HEK293 (cell line): ENCODE measurements around the gene KRT71.

Source experiments
- CTCF ChIA-PET: fragments of 350-600 bp; formaldehyde crosslinking; extraction: SDS; loops from one replicate; lab custom pipeline; 2021; ENCODE audit warnings: antibody characterized with exemption; lab: Yijun Ruan, JAX
- POLR2A ChIA-PET: fragments of 300-600 bp; formaldehyde crosslinking; extraction: SDS; loops from one replicate; lab custom pipeline; 2020; ENCODE audit warnings: antibody characterized with exemption, inconsistent platforms; lab: Yijun Ruan, JAX
- H3K27ac ChIP-seq: fragments of 200-500 bp; sonication (Bioruptor generic); 2 replicates; pipeline ENCODE4 v1.5.1; 2014; ENCODE audit warnings: low read depth, low read length, control low read depth, inconsistent platforms; ENCODE audit errors: extremely low read depth
- H3K36me3 ChIP-seq, 2 experiments: fragments of 200-500 bp in 1 of 2; sonication (Bioruptor generic) in 1 of 2; 1 replicate in 1 of 2; 2 replicates in 1 of 2; pipeline ENCODE4 v1.5.1; 2014 to 2017; ENCODE audit warnings: inconsistent platforms in 2 of 2, low read length in 2 of 2; ENCODE audit not compliant: control insufficient read depth in 2 of 2, insufficient read depth in 1 of 2
- H3K4me1 ChIP-seq: fragments of 200-500 bp; sonication (Bioruptor generic); 2 replicates; pipeline ENCODE4 v1.5.1; 2014; ENCODE audit warnings: mild to moderate bottlenecking, low read length, inconsistent platforms; ENCODE audit not compliant: control insufficient read depth, insufficient read depth
- H3K4me3 ChIP-seq: 2 replicates; pipeline ENCODE4 v1.5.1; 2011; ENCODE audit warnings: low read depth, mild to moderate bottlenecking, control low read depth, low read length, moderate library complexity
- H3K9me3 ChIP-seq: fragments of 200-500 bp; sonication (Bioruptor generic); 2 replicates; pipeline ENCODE4 v1.5.1; 2014; ENCODE audit warnings: low read depth, low read length, inconsistent platforms; ENCODE audit not compliant: control insufficient read depth, insufficient read depth
- HOXA7 ChIP-seq: sonication (generic); formaldehyde crosslinking; IDR thresholded peaks from 2 replicates; pipeline ENCODE4 v1.8.1; 2022; ENCODE audit warnings: missing genetic modification reagents, borderline replicate concordance
- KLF1 ChIP-seq: fragments of 450-650 bp; formaldehyde crosslinking; IDR thresholded peaks from 2 replicates; pipeline ENCODE4 v1.5.1; 2016; ENCODE audit warnings: missing biosample characterization, missing genetic modification characterization
- KLF17 ChIP-seq: fragments of 450-650 bp; formaldehyde crosslinking; IDR thresholded peaks from 2 replicates; pipeline ENCODE4 v1.5.1; 2016; ENCODE audit warnings: missing biosample characterization, missing genetic modification characterization
- KLF9 ChIP-seq: fragments of 450-650 bp; formaldehyde crosslinking; IDR thresholded peaks from 2 replicates; pipeline ENCODE4 v1.5.1; 2016; ENCODE audit warnings: missing biosample characterization, missing genetic modification characterization, low read depth
- PRDM10 ChIP-seq: fragments of 450-650 bp; formaldehyde crosslinking; IDR thresholded peaks from 2 replicates; pipeline ENCODE4 v1.5.1; 2016; ENCODE audit warnings: missing biosample characterization, missing genetic modification characterization
- ZFHX2 ChIP-seq: fragments of 450-650 bp; formaldehyde crosslinking; conservative IDR thresholded peaks from 2 replicates; pipeline ENCODE4 v1.5.1; 2016; ENCODE audit warnings: missing biosample characterization, missing genetic modification characterization
- ZFP69B ChIP-seq: fragments of 450-650 bp; formaldehyde crosslinking; IDR thresholded peaks from 2 replicates; pipeline ENCODE4 v1.5.1; 2016; ENCODE audit warnings: missing biosample characterization, missing genetic modification characterization
- ZNF114 ChIP-seq: fragments of 450-650 bp; formaldehyde crosslinking; IDR thresholded peaks from 2 replicates; pipeline ENCODE4 v1.5.0; 2017; ENCODE audit warnings: missing biosample characterization, missing genetic modification characterization
- ZNF175 ChIP-seq: fragments of 450-650 bp; formaldehyde crosslinking; IDR thresholded peaks from 2 replicates; pipeline ENCODE4 v1.5.1; 2016; ENCODE audit warnings: missing biosample characterization, missing genetic modification characterization
- ZNF341 ChIP-seq: fragments of 450-650 bp; formaldehyde crosslinking; IDR thresholded peaks from 2 replicates; pipeline ENCODE4; 2016; ENCODE audit warnings: low read depth, missing biosample characterization, missing genetic modification characterization
- ZNF529 ChIP-seq: fragments of 450-650 bp; formaldehyde crosslinking; IDR thresholded peaks from 2 replicates; pipeline ENCODE4 v1.5.1; 2017; ENCODE audit warnings: missing genetic modification characterization, missing biosample characterization; ENCODE audit not compliant: insufficient replicate concordance
- ZNF777 ChIP-seq: fragments of 450-650 bp; formaldehyde crosslinking; IDR thresholded peaks from 2 replicates; pipeline ENCODE4 v1.5.1; 2017; ENCODE audit warnings: missing biosample characterization, missing genetic modification characterization, borderline replicate concordance
- TF ChIP-seq, protein P1 (sequence below): fragments of 450-650 bp; formaldehyde crosslinking; IDR thresholded peaks from 2 replicates; pipeline ENCODE4 v1.5.1; 2017; ENCODE audit warnings: missing biosample characterization, missing genetic modification characterization
- TF ChIP-seq, protein P2 (sequence below): fragments of 450-650 bp; formaldehyde crosslinking; IDR thresholded peaks from 2 replicates; pipeline ENCODE4 v1.5.1; 2016; ENCODE audit warnings: missing biosample characterization, missing genetic modification characterization
- TF ChIP-seq, protein P3 (sequence below): fragments of 450-650 bp; formaldehyde crosslinking; IDR thresholded peaks from 2 replicates; pipeline ENCODE4 v1.5.1; 2016; ENCODE audit warnings: missing biosample characterization, missing genetic modification characterization

KRT71 gene

GRCh38 chr12:52539821-52540173 is 13.1 kb downstream of the KRT71 start:
- no peaks in the 10 kb centered on the region for H3K9me3 ChIP-seq
- peak overlapping the region; percentile 60; the same call in 1 of the 2 replicates for H3K27ac ChIP-seq
- peaks cover 19% of the 10 kb centered on the region for H3K4me1 ChIP-seq
- TF ChIP-seq KLF1 (tag by site-specific recombination) (peak; percentile 86), KLF17 (peak; percentile 52), ZNF175 (tag by site-specific recombination) (no peak), KLF9 (tag by site-specific recombination) (peak; percentile 60; the same call in 1 of the 2 replicates), HOXA7 (CRISPR knock-in tag) (no peak), ZNF777 (tag by site-specific recombination) (no peak), ZFP69B (tag by site-specific recombination) (peak; percentile 90; the same call in 1 of the 2 replicates), ZFHX2 (tag by site-specific recombination) (peak; percentile 76), PRDM10 (tag by site-specific recombination) (peak; percentile 62)
- TF ChIP-seq, protein P1, sequence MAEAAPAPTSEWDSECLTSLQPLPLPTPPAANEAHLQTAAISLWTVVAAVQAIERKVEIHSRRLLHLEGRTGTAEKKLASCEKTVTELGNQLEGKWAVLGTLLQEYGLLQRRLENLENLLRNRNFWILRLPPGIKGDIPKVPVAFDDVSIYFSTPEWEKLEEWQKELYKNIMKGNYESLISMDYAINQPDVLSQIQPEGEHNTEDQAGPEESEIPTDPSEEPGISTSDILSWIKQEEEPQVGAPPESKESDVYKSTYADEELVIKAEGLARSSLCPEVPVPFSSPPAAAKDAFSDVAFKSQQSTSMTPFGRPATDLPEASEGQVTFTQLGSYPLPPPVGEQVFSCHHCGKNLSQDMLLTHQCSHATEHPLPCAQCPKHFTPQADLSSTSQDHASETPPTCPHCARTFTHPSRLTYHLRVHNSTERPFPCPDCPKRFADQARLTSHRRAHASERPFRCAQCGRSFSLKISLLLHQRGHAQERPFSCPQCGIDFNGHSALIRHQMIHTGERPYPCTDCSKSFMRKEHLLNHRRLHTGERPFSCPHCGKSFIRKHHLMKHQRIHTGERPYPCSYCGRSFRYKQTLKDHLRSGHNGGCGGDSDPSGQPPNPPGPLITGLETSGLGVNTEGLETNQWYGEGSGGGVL (tag by site-specific recombination) = peak; percentile 69
- TF ChIP-seq, protein P2, sequence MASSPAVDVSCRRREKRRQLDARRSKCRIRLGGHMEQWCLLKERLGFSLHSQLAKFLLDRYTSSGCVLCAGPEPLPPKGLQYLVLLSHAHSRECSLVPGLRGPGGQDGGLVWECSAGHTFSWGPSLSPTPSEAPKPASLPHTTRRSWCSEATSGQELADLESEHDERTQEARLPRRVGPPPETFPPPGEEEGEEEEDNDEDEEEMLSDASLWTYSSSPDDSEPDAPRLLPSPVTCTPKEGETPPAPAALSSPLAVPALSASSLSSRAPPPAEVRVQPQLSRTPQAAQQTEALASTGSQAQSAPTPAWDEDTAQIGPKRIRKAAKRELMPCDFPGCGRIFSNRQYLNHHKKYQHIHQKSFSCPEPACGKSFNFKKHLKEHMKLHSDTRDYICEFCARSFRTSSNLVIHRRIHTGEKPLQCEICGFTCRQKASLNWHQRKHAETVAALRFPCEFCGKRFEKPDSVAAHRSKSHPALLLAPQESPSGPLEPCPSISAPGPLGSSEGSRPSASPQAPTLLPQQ (tag by site-specific recombination) = peak; percentile 97
- TF ChIP-seq, protein P3, sequence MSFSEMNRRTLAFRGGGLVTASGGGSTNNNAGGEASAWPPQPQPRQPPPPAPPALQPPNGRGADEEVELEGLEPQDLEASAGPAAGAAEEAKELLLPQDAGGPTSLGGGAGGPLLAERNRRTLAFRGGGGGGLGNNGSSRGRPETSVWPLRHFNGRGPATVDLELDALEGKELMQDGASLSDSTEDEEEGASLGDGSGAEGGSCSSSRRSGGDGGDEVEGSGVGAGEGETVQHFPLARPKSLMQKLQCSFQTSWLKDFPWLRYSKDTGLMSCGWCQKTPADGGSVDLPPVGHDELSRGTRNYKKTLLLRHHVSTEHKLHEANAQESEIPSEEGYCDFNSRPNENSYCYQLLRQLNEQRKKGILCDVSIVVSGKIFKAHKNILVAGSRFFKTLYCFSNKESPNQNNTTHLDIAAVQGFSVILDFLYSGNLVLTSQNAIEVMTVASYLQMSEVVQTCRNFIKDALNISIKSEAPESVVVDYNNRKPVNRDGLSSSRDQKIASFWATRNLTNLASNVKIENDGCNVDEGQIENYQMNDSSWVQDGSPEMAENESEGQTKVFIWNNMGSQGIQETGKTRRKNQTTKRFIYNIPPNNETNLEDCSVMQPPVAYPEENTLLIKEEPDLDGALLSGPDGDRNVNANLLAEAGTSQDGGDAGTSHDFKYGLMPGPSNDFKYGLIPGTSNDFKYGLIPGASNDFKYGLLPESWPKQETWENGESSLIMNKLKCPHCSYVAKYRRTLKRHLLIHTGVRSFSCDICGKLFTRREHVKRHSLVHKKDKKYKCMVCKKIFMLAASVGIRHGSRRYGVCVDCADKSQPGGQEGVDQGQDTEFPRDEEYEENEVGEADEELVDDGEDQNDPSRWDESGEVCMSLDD = no peak
- CTCF ChIA-PET = interaction anchor here (1.4 to 1.5 kb wide), 3 partner anchors 19 to 341 kb away, joined by 3 to 7 read pairs (median 6); no protein-coding TSS in a partner anchor
- H3K4me3 ChIP-seq = no peak overlapping the region
- no peaks in the 10 kb centered on the region for H3K36me3 ChIP-seq
- POLR2A ChIA-PET = no interaction called here

DNA sequence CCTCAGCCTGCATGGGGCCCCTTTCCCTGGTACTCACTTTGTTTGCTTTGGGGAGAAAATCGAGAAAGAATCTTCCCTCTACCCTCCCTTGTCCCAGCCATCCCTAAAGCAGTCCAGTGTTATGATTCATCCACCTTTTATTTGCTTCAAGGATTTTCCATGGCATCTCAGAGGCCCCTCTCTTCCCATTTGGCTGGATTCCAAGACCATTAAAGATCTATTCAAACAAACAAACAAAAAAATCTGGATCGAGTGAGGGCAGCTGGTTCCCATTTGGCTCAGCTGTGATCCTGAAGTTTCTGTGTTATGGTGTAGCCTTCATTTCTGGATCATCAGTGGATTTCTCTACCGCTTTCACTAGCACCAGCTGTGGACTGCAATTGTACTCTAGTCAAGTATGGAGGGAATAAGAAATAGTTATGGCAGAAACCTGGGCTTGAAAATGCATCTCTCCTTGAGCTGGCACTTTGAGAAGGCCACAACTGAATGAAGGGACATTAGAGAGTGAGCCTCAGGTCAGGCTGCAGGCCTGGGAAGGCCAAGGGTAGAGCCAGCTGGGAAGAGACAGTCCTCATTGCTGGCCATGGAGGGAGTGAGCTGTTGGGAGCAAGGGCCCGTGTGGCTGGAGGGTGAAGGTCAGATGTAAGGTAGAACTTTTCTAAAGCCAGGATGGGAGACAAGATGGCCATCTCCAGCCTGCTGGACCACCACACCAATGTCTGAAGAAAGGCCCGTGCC is 13.7 kb downstream of the KRT71 start:
- H3K27ac ChIP-seq = peak overlapping the region; percentile 60; the same call in 1 of the 2 replicates
- H3K9me3 ChIP-seq = no peaks in the 10 kb centered on the region
- POLR2A ChIA-PET = no interaction called here
- H3K4me3 ChIP-seq = no peak overlapping the region
- peaks cover 19% of the 10 kb centered on the region for H3K4me1 ChIP-seq
- no peaks in the 10 kb centered on the region for H3K36me3 ChIP-seq
- CTCF ChIA-PET = interaction anchor here (0.6 to 1.5 kb wide), 7 partner anchors 18 to 401 kb away, joined by 3 to 7 read pairs (median 3); partner anchors contain the start of gene KRT8
- TF ChIP-seq, protein P2 (tag by site-specific recombination) = peak; percentile 27; the same call in 1 of the 2 replicates
- TF ChIP-seq ZNF529 (tag by site-specific recombination) (no peak), ZNF114 (tag by site-specific recombination) (no peak), PRDM10 (tag by site-specific recombination) (peak; percentile 20; the same call in 1 of the 2 replicates), ZNF341 (tag by site-specific recombination) (peak; percentile 29; the same call in 1 of the 2 replicates)
